ENCODE measurements around the gene TMEM191B.
"Not testable (repeated sequence)": the region's sequence is repeated elsewhere in the genome, so short reads cannot be mapped to it uniquely, and the experiment has no call there.

Gene TMEM191B

GRCh38 chr22:18551046-18551445 is 23.4 kb downstream of the TMEM191B start:
- in situ Hi-C loops (cut with HindIII; ENCODE audit: low sequenced_read_pairs); DNase-seq (ENCODE audit: low read depth); H3K4me3 ChIP-seq (ENCODE audit: low read depth, low read length): not testable (repeated sequence)

DNA sequence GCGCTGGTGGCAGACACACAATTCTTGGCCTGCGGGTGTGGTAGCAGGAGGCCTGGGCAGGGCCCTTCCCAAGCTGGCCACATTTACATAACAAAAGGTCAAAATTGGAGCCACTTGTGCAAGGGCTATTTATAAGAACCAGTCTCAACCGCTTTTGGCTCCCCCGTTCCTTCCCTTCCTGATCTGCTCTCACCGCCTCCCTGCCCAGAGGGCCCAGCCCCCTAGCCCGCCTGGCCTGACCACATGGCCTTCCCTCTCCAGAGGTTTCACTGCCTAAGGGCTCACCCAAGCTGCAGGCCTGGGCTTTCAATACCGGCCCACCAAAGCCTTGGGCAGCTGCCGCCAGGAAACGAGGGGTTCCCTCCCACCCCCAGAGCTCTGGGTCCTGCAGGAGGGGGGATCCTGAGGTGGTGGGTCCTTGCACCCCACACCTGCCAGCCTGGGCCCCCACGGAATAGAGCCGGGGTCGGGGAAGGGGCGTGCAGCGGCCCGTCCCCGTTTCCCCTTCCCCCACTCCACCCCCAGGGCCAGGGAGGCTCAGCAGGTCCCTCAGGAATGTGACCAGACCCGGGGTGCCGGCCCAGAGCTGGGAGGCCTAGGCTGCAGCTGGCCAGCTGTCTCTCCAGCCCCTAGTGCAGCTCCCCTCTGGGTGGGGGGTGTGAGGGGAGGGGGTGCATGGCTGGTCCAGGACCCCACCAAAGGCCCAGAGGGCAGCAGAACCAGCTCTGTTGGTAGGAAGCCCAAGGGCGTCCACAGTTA is 25.4 kb downstream of the TMEM191B start:
- in situ Hi-C loops (cut with HindIII; ENCODE audit: low sequenced_read_pairs); H3K4me3 ChIP-seq (ENCODE audit: low read depth, low read length); DNase-seq (ENCODE audit: low read depth): not testable (repeated sequence)

DNA sequence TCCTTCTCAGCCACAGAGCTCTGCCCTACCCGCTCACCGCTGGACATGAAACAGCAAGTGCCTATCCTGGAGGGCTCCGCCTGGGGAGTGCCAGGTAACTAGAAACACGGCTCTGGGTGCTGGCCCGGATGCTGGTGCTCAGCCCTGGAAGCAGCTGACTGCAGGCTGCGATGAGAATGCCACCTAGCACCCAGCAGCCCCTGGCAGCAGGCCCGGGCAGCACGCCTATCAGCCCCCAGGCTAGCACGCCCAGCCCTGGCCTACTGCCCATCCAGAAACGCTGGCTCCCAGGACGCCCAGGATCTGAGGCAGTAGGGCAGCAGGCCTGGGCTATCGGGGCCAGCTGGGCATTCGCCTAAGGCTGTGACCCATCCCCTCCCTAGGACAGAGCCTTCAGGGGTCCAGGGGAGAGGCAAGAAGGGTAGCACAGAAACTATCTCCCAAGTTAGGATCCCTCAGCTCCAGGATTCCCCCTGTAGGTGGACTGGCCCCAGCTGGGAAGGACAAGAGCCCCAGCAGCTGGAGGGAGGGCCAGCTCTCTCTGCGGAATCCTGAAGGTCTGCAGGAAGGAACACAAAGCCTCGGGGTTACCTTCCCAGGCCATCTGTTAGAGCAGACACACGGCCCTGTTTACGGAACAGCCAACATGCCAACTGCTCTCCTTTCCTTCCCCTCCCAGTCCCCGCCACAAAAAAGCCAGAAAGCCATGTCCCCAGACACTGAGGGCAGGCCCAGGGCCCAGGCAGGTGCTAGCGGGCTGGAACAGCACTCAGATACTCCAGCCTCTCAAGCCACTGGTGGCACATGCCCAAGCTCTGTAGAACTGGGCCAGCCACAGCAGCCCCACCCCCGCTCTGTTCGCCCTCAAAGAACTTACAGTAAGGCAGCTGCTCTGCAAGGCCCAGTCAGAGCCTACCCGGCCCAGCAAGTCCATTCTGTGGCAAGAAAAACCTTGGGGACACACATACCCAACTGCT is 27.0 kb downstream of the TMEM191B start:
- H3K4me3 ChIP-seq (ENCODE audit: low read depth, low read length); in situ Hi-C loops (cut with HindIII; ENCODE audit: low sequenced_read_pairs); DNase-seq (ENCODE audit: low read depth): not testable (repeated sequence)

DNA sequence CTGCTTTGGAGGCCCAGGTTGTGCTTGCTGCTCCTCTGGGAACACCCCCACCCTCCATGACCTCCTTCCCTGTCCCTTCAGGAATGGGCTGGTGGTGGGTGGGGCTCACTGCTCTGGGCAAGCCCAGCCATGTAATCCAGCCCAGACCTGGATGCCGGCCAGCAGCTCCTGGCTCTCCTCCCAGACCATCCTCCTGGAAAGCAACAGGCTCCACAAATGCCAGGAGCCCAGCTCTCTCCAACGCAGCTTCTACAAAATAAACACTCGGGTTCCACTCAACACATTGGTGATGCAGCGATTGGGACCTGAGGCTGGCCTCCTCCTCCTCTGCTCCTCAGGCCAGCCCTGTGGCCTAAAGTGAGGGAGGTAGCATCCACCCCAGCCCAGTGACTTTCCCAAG is 30.9 kb downstream of the TMEM191B start:
- DNase-seq (ENCODE audit: low read depth); in situ Hi-C loops (cut with HindIII; ENCODE audit: low sequenced_read_pairs); H3K4me3 ChIP-seq (ENCODE audit: low read depth, low read length): not testable (repeated sequence)

DNA sequence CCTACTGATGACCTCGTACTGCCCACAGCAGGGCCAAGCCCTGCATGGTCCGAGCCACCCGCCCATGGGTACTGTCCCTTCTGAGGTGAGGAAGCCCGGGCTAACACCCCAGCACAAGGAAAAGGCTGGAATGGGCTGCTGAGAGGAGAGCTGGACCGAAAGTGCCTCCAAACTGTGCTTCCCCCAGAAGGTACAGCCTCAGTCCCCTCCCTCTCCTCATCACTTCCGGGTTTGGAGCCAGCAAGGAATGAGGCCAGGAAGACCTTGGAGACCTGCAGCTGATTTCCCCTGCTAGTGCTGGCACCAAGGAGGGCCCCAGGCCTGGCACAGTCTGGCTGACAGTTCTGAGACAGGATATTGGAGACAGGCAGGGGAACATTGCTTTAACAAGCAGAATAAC is 31.3 kb downstream of the TMEM191B start:
- H3K4me3 ChIP-seq (ENCODE audit: low read depth, low read length); in situ Hi-C loops (cut with HindIII; ENCODE audit: low sequenced_read_pairs); DNase-seq (ENCODE audit: low read depth): not testable (repeated sequence)

DNA sequence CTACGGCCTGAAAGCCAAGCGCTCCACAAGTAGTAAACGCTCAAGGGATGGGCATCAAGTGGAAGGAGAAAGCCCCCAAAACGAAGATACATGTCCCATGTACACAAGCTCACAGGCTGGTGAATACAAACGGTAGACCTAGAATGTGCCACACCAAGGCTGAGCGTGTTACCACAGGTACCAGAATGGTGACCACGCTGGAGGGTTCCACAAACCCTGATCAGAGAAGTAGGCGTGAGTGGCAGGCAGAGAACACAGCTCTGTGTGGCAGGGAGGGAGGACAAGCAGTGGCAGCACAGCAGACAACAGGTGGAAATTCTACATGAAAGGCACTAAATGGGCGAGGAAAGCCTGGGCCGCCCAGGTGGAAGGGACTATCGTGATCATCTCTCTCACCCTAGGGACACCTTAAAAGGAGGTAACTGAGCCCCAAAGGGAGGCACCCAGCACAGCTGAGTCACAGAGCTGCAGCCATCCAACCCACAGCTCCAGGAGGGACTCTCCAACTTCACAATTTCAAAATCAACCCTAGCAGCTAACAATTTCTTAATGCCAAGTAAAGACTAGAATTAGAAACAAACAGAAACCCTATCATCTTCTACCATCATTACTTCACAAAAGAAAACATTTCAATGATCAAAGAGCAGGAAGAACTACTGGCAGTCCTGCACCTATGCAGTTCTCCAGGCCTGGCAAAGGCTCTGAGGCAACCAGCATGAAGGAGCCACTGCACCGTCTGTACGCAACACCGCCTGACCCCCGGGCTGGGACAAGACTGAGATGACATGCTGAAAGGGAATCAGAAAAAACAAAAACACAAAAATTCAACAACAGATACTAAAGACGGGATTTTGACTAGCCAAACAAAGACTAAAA is 32.7 kb downstream of the TMEM191B start:
- in situ Hi-C loops (cut with HindIII; ENCODE audit: low sequenced_read_pairs); DNase-seq (ENCODE audit: low read depth); H3K4me3 ChIP-seq (ENCODE audit: low read depth, low read length): not testable (repeated sequence)

DNA sequence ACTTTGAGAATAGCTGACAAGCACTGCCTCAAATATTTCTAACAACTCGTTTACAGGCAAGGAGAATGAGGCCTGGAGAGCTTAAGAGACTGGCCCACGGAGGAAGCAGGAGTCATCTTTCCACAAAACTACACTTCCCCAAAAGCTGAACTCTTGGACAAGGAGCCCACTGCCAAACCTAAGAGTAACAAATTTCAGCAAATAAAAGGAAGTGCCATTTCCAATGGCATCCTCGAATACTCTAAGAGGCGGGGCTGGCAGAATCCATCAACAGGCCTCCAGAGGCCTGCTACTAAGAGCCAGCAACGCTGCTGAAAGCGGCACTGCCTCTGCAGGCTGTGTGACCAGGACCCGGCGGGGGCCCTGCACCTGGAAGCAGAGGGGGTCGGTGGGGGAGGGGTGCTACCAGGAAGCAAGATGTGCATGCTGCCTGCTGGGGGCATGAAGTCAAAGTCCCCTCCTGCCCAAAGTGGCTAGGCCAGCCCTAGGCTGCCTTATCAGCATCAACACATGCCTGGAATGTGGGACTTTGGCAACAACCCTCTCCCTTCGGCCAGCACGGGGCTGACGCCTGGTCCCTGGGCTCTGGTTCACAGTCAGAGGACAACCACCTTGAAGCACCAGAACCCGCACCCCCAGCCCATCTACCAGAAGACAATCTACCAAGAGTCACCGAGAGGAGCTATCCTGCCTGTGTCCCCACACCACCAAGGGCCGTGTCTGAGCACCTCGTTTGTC is 43.1 kb downstream of the TMEM191B start:
- DNase-seq (ENCODE audit: low read depth); H3K4me3 ChIP-seq (ENCODE audit: low read depth, low read length); in situ Hi-C loops (cut with HindIII; ENCODE audit: low sequenced_read_pairs): not testable (repeated sequence)

GRCh38 chr22:18573483-18574164 is 46.0 kb downstream of the TMEM191B start:
- H3K4me3 ChIP-seq (ENCODE audit: low read depth, low read length); in situ Hi-C loops (cut with HindIII; ENCODE audit: low sequenced_read_pairs); DNase-seq (ENCODE audit: low read depth): not testable (repeated sequence)

DNA sequence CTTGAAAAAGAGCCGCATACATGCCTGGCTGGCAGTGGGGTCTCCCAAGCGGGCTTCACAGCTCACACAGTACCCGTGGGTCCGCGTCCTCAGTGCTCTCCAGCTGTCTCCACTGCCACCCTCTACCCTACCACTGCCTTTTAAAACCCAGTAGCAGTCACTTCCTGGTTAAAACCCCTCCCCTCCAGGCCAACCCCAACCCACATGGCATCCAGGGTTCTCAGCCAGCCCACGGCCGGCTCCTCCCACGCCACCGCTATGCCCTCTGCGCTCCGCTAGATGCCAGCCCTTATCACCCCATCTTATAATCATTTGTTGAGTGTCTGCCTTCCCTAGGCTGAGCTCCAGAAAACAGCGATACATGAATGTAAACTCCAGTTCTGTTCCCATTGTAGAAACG is 47.0 kb downstream of the TMEM191B start:
- H3K4me3 ChIP-seq (ENCODE audit: low read depth, low read length); DNase-seq (ENCODE audit: low read depth); in situ Hi-C loops (cut with HindIII; ENCODE audit: low sequenced_read_pairs): not testable (repeated sequence)

DNA sequence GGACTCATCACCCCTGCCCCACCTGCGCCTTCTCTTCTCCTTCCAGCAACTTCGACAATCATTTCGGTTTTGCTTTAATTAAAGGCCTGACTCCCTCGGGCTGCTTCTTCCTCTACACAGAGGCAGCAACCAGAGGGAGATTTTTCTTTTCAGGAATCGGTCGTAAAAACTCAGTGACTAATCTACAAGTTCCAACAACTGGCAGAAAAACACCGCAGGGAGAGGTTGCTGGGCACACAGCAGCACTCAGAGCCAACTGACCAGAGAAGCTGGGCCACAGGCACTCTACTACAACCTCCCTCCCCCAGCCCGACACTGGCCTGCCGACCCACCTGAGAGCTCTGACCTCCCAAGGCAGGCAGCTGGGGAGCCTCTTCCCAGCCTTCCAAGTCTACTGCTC is 48.1 kb downstream of the TMEM191B start:
- H3K4me3 ChIP-seq (ENCODE audit: low read depth, low read length); in situ Hi-C loops (cut with HindIII; ENCODE audit: low sequenced_read_pairs); DNase-seq (ENCODE audit: low read depth): not testable (repeated sequence)

- DNase-seq (ENCODE audit: low read depth); in situ Hi-C loops (cut with HindIII; ENCODE audit: low sequenced_read_pairs); H3K4me3 ChIP-seq (ENCODE audit: low read depth, low read length): not testable (repeated sequence)
These were observed 49.7 kb downstream of the TMEM191B start for GRCh38 chr22:18577090-18577818.

DNA sequence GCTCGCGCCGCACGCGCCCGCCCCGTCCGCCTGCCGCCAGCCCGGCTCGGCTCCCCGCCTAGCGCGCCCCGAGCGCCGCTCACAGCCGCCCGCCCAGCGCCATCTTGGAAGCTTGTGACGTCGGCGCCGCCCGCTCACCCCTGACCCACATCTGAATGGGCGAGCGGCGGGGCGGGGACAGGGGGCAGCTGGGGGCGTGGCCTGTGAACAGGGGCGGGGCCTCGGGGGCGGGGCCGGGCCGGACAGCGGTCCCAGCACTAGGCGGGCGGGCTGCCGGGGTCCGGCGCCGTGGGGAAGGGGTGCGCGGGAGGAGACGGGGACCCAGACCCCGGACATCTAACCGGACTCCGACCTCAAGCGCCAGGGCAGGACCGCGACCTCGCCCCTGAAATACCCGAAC is 50.2 kb downstream of the TMEM191B start:
- DNase-seq (ENCODE audit: low read depth); H3K4me3 ChIP-seq (ENCODE audit: low read depth, low read length); in situ Hi-C loops (cut with HindIII; ENCODE audit: low sequenced_read_pairs): not testable (repeated sequence)

Measured in astrocyte of the cerebellum (primary cell).